BLaER1 treated with 17β-estradiol and CSF1 and Interleukin-3, amounts not matched to agents 10 nM and 100 nM (cell line): ENCODE data around the gene RUFY2.
"Not testable (repeated sequence)": the region's sequence is repeated elsewhere in the genome, so short reads cannot be mapped to it uniquely, and the experiment has no call there.

Experiments
- H3K27ac ChIP-seq, 11 experiments: shearing (Covaris generic); formaldehyde crosslinking; 2 replicates each; pipeline ENCODE4 v1.8.1; 2022
- H3K27me3 ChIP-seq, 11 experiments: shearing (Covaris generic); formaldehyde crosslinking; 2 replicates each; pipeline ENCODE4 v1.8.1; 2022
- H3K36me3 ChIP-seq, 11 experiments: shearing (Covaris generic); formaldehyde crosslinking; 2 replicates each; pipeline ENCODE4 v1.8.1; 2022
- H3K4me1 ChIP-seq, 10 experiments: shearing (Covaris generic); formaldehyde crosslinking; 2 replicates each; pipeline ENCODE4 v1.8.1; 2022
- H3K4me2 ChIP-seq, 11 experiments: shearing (Covaris generic); formaldehyde crosslinking; 2 replicates each; pipeline ENCODE4 v1.8.1; 2022
- H3K4me3 ChIP-seq, 10 experiments: shearing (Covaris generic); formaldehyde crosslinking; 2 replicates each; pipeline ENCODE4 v1.8.1; 2022
- H3K9ac ChIP-seq, 11 experiments: shearing (Covaris generic); formaldehyde crosslinking; 2 replicates each; pipeline ENCODE4 v1.8.1; 2022
- H3K9me3 ChIP-seq, 11 experiments: shearing (Covaris generic); formaldehyde crosslinking; replicated peaks in 1 of 11; 2 replicates each; pipeline ENCODE4 v1.8.1; 2022
- H4K20me1 ChIP-seq, 11 experiments: shearing (Covaris generic); formaldehyde crosslinking; 2 replicates each; pipeline ENCODE4 v1.8.1; 2022
- Cebpa-rat ChIP-seq, 11 experiments: shearing (Covaris generic); IDR thresholded peaks; 2 replicates each; pipeline ENCODE4 v1.8.1; 2022

The RUFY2 gene

GRCh38 chr10:68315582-68315981 lies 91.5 kb downstream of the RUFY2 start:
- peaks cover 0 to 10% (median 5%) of the 10 kb centered on the region in 11 experiments; a peak in 6 of 22 replicates for H3K36me3 ChIP-seq
- H3K27ac ChIP-seq = no peak overlapping the region
- H3K4me2 ChIP-seq = no peak overlapping the region
- H3K4me3 ChIP-seq = no peak overlapping the region
- TF ChIP-seq Cebpa-rat (IDR thresholded peaks at IDR 0.05) = no peak
- no peaks in the 10 kb centered on the region for H3K27me3 ChIP-seq
- no peaks in the 10 kb centered on the region for H4K20me1 ChIP-seq
- no peak overlapping the region for H3K9ac ChIP-seq
- H3K4me1 ChIP-seq = no peaks in the 10 kb centered on the region; a peak in 1 of 20 replicates
- H3K9me3 ChIP-seq = peaks cover 29 to 40% (median 33%) of the 10 kb centered on the region in 11 experiments

GRCh38 chr10:68314930-68315329 lies 92.1 kb downstream of the RUFY2 start:
- not testable (repeated sequence) for H3K27ac ChIP-seq, H3K4me1 ChIP-seq, H3K27me3 ChIP-seq, H3K4me3 ChIP-seq, H4K20me1 ChIP-seq, H3K4me2 ChIP-seq, H3K9ac ChIP-seq
- Histone ChIP-seq H3K9me3 (peaks cover 29 to 40% (median 33%) of the 10 kb centered on the region in 11 experiments), H3K36me3 (peaks cover 0 to 10% (median 5%) of the 10 kb centered on the region in 11 experiments; a peak in 6 of 22 replicates)

- Histone ChIP-seq H3K9ac (no peak overlapping the region), H4K20me1 (no peaks in the 10 kb centered on the region), H3K4me1 (0 out of 20 replicates have a peak, but pooled peaks cover 0 to 6% (median 0%) of the 10 kb centered on the region in 10 experiments), H3K9me3 (peaks cover 4 to 13% (median 8%) of the 10 kb centered on the region in 11 experiments; a peak in 19 of 22 replicates), H3K27ac (no peak overlapping the region), H3K4me2 (no peak overlapping the region), H3K4me3 (no peak overlapping the region), H3K27me3 (no peaks in the 10 kb centered on the region), H3K36me3 (no peaks in the 10 kb centered on the region)
- no peak for TF ChIP-seq Cebpa-rat (IDR thresholded peaks at IDR 0.05)
Measured at GRCh38 chr10:68310531-68310930, 96.5 kb downstream of the RUFY2 start.

GRCh38 chr10:68305854-68306253 lies 101.2 kb downstream of the RUFY2 start:
- no peak overlapping the region for H3K4me2 ChIP-seq
- no peak overlapping the region for H3K4me3 ChIP-seq
- no peaks in the 10 kb centered on the region for H3K36me3 ChIP-seq
- no peak overlapping the region for H3K9ac ChIP-seq
- no peaks in the 10 kb centered on the region for H4K20me1 ChIP-seq
- no peaks in the 10 kb centered on the region for H3K27me3 ChIP-seq
- H3K4me1 ChIP-seq = peaks cover 0 to 17% (median 0%) of the 10 kb centered on the region in 10 experiments; a peak in 7 of 20 replicates
- H3K27ac ChIP-seq = no peak overlapping the region
- no peaks in the 10 kb centered on the region for H3K9me3 ChIP-seq
- no peak for TF ChIP-seq Cebpa-rat (IDR thresholded peaks at IDR 0.05)

- Histone ChIP-seq H3K36me3 (no peaks in the 10 kb centered on the region), H3K9me3 (no peaks in the 10 kb centered on the region), H3K27ac (no peak overlapping the region), H3K4me1 (peaks cover 0 to 26% (median 0%) of the 10 kb centered on the region in 10 experiments; a peak in 8 of 20 replicates), H3K4me2 (no peak overlapping the region), H3K9ac (peak overlapping the region in 1 of 11 experiments; percentile 24; a peak in 1 of 22 replicates), H3K27me3 (no peaks in the 10 kb centered on the region), H4K20me1 (no peaks in the 10 kb centered on the region), H3K4me3 (no peak overlapping the region)
- no peak for TF ChIP-seq Cebpa-rat (IDR thresholded peaks at IDR 0.05)
Measured at GRCh38 chr10:68303849-68304412, 103.1 kb downstream of the RUFY2 start.

GRCh38 chr10:68302871-68303270 lies 104.2 kb downstream of the RUFY2 start:
- Histone ChIP-seq H3K9me3 (no peaks in the 10 kb centered on the region), H3K4me3 (no peak overlapping the region), H3K27ac (no peak overlapping the region), H3K36me3 (no peaks in the 10 kb centered on the region), H4K20me1 (no peaks in the 10 kb centered on the region), H3K9ac (no peak overlapping the region), H3K27me3 (no peaks in the 10 kb centered on the region), H3K4me2 (no peak overlapping the region), H3K4me1 (peaks cover 0 to 26% (median 0%) of the 10 kb centered on the region in 10 experiments; a peak in 8 of 20 replicates)
- no peak for TF ChIP-seq Cebpa-rat (IDR thresholded peaks at IDR 0.05)

- TF ChIP-seq Cebpa-rat (IDR thresholded peaks at IDR 0.05) = no peak
- Histone ChIP-seq H4K20me1 (no peaks in the 10 kb centered on the region), H3K9ac (no peak overlapping the region), H3K36me3 (no peaks in the 10 kb centered on the region), H3K27me3 (no peaks in the 10 kb centered on the region), H3K9me3 (no peaks in the 10 kb centered on the region), H3K4me3 (no peak overlapping the region), H3K4me1 (peaks cover 0 to 26% (median 0%) of the 10 kb centered on the region in 10 experiments; a peak in 8 of 20 replicates), H3K4me2 (no peak overlapping the region), H3K27ac (no peak overlapping the region)
Measured at GRCh38 chr10:68302503-68302823, 104.6 kb downstream of the RUFY2 start.

GRCh38 chr10:68301790-68302502 lies 105.1 kb downstream of the RUFY2 start:
- Histone ChIP-seq H3K27me3 (no peaks in the 10 kb centered on the region), H3K4me1 (peaks cover 0 to 25% (median 0%) of the 10 kb centered on the region in 10 experiments; a peak in 8 of 20 replicates), H3K9ac (no peak overlapping the region), H3K27ac (no peak overlapping the region; a peak in 1 of 22 replicates), H4K20me1 (no peaks in the 10 kb centered on the region), H3K4me3 (no peak overlapping the region), H3K4me2 (peak overlapping the region in 1 of 11 experiments; percentile 42; a peak in 1 of 22 replicates), H3K36me3 (no peaks in the 10 kb centered on the region), H3K9me3 (no peaks in the 10 kb centered on the region)
- TF ChIP-seq Cebpa-rat (IDR thresholded peaks at IDR 0.05) = no peak

GRCh38 chr10:68301301-68301700 lies 105.8 kb downstream of the RUFY2 start:
- Histone ChIP-seq H3K4me1 (peaks cover 0 to 20% (median 0%) of the 10 kb centered on the region in 10 experiments; a peak in 8 of 20 replicates), H3K9ac (no peak overlapping the region), H3K27me3 (no peaks in the 10 kb centered on the region), H4K20me1 (no peaks in the 10 kb centered on the region), H3K27ac (peak overlapping the region in 3 of 11 experiments; percentile 21 to 53 (median 37); a peak in 3 of 22 replicates), H3K4me2 (peak overlapping the region in 4 of 11 experiments; percentile 7 to 42 (median 22); a peak in 3 of 22 replicates), H3K36me3 (no peaks in the 10 kb centered on the region), H3K4me3 (no peak overlapping the region), H3K9me3 (no peaks in the 10 kb centered on the region)
- TF ChIP-seq Cebpa-rat (IDR thresholded peaks at IDR 0.05) = no peak
